Breast epithelium (tissue), 4 donors: ENCODE measurements around the gene CNNM2. TPM values are rescaled to one million over a fixed set of nuclear protein-coding genes. Genes with fewer than 3 reads are reported as not detected.

Source experiments
- DNase-seq, 2 donors: peaks; one replicate each; pipeline ENCODE4 v3.0.0-alpha.2; 2019; ENCODE audit warnings: low spot score in 2 of 2
- H3K27ac ChIP-seq, 2 donors: fragments of 200-600 bp; sonication (generic) in 1 of 2; one replicate each; pipeline ENCODE4 v1.5.1; 2016 to 2019; ENCODE audit warnings: mild to moderate bottlenecking in 1 of 2
- H3K27me3 ChIP-seq, 2 donors: fragments of 200-600 bp; sonication (generic) in 1 of 2; one replicate each; pipeline versions ENCODE4 v1.5.1 to v1.6.0; 2017 to 2019; ENCODE audit warnings: control low read depth in 1 of 2, mild to moderate bottlenecking in 1 of 2
- H3K36me3 ChIP-seq: fragments of 200-600 bp; one replicate; pipeline ENCODE4 v1.5.1; 2019
- H3K4me1 ChIP-seq, 2 donors: fragments of 200-600 bp; sonication (generic); one replicate each; pipeline ENCODE4 v1.5.1; 2016 to 2019; ENCODE audit warnings: control low read depth in 1 of 2
- H3K4me3 ChIP-seq, 3 donors: fragments of 200-600 bp; sonication (generic); 1 replicate in 2 of 3; 2 replicates in 1 of 3; pipeline ENCODE4 v1.5.1; 2016 to 2019; ENCODE audit warnings: mild to moderate bottlenecking in 3 of 3, moderate library complexity in 2 of 3
- H3K9me3 ChIP-seq, 2 donors: fragments of 200-600 bp; sonication (generic) in 1 of 2; one replicate each; pipeline ENCODE4 v1.5.1; 2016 to 2019; ENCODE audit warnings: control low read depth in 1 of 2
- POLR2A ChIP-seq: fragments of 450-650 bp; IDR thresholded peaks from one replicate; pipeline ENCODE4 v1.6.1; 2016; ENCODE audit warnings: antibody characterized with exemption, mild to moderate bottlenecking, moderate library complexity
- POLR2AphosphoS5 ChIP-seq, 3 donors: sonication (generic); formaldehyde crosslinking; IDR thresholded peaks; one replicate each; pipeline ENCODE4 v1.6.1; 2017; ENCODE audit warnings: antibody characterized with exemption in 3 of 3
- intact Hi-C: fragments of 100-400 bp; cut with DNase I; formaldehyde crosslinking; loops from one replicate; pipeline ENCODE4 v1.15.1; 2023; ENCODE audit warnings: low total_unique reads
- total RNA-seq, 3 donors: library from RNA; depleted of rRNA; stranded (reverse); fragments of >200 nt; gene quantifications; one replicate each; pipeline ENCODE4 v1.1.0, GENCODE V29; 2016
- TF ChIP-seq, protein P1 (sequence below), 3 donors: fragments of 450-650 bp; IDR thresholded peaks; one replicate each; pipeline ENCODE4 v1.5.1; 2016 to 2017; ENCODE audit warnings: antibody characterized with exemption in 3 of 3, mild to moderate bottlenecking in 3 of 3, moderate library complexity in 3 of 3

Gene CNNM2
- total RNA-seq, 3 donors from 2014 or later, result 6.4 to 7.2 (median 6.7) TPM

DNA sequence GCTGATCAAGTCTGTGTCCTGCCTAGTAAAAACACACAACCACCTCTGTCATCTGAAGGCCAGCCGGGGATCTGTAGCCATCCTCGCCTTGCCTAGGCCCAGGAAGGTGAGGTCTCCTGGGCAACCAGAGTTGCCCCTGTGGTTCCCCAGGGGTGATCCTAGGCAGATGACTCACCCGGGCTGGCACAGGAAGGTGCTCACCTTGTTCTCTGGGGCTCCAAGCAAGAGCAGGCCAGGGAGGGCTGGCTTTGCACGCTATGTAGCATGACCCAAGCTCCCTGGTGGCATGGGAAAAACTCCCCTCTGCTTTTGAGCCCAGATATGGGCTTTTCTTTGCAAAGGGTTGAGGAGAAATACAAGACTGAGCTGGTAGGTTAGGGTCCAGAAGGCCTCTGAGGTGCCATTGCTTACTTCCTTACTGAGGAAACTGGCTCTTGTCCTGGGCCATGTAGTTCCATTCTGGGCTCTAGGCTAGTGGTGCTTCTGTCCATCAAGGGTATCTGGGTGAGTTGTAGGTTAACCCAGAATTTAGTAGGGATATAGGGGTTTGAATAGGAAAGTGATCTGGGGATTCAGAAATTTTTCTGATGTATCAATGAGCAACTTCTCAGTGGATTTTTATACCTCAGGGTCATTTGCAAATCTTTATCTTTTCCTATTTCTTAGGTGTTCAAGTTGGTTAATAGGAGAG lies 162.9 kb downstream of the CNNM2 start:
- H3K4me1 ChIP-seq, result no peaks in the 10 kb centered on the region
- TF ChIP-seq, protein P1, sequence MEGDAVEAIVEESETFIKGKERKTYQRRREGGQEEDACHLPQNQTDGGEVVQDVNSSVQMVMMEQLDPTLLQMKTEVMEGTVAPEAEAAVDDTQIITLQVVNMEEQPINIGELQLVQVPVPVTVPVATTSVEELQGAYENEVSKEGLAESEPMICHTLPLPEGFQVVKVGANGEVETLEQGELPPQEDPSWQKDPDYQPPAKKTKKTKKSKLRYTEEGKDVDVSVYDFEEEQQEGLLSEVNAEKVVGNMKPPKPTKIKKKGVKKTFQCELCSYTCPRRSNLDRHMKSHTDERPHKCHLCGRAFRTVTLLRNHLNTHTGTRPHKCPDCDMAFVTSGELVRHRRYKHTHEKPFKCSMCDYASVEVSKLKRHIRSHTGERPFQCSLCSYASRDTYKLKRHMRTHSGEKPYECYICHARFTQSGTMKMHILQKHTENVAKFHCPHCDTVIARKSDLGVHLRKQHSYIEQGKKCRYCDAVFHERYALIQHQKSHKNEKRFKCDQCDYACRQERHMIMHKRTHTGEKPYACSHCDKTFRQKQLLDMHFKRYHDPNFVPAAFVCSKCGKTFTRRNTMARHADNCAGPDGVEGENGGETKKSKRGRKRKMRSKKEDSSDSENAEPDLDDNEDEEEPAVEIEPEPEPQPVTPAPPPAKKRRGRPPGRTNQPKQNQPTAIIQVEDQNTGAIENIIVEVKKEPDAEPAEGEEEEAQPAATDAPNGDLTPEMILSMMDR (IDR thresholded peaks at IDR 0.05), result no peak
- no peak for TF ChIP-seq POLR2AphosphoS5 (IDR thresholded peaks at IDR 0.05)
- TF ChIP-seq POLR2A, result no peak
- H3K9me3 ChIP-seq, result no peaks in the 10 kb centered on the region
- H3K27me3 ChIP-seq, result no peaks in the 10 kb centered on the region
- no peaks in the 10 kb centered on the region for H3K36me3 ChIP-seq
- H3K27ac ChIP-seq, result no peak overlapping the region
- intact Hi-C loops, result no loop called here
- DNase-seq, result no peak
- no peak overlapping the region for H3K4me3 ChIP-seq

DNA sequence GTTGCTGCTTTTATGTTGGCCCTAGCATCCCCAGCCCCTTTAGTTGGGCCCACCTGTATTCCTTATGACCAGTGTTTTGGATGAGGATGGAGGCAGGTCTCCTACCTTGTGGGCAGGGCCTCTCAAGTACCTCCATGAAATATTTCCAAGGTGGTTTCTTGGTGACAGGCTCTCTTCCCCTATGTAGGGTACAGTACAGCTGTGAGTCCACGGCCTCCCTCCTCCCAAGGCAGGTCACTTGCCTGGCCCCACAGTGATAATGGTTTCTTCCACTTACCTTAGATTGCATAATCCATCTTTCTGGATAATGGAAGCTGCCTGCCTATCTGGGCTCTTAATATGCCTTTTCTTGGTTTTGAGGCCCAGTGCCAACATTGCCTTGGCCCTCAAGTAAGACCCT lies 164.6 kb downstream of the CNNM2 start:
- no peaks in the 10 kb centered on the region for H3K36me3 ChIP-seq
- no peaks in the 10 kb centered on the region for H3K9me3 ChIP-seq
- H3K27ac ChIP-seq, result no peak overlapping the region

DNA sequence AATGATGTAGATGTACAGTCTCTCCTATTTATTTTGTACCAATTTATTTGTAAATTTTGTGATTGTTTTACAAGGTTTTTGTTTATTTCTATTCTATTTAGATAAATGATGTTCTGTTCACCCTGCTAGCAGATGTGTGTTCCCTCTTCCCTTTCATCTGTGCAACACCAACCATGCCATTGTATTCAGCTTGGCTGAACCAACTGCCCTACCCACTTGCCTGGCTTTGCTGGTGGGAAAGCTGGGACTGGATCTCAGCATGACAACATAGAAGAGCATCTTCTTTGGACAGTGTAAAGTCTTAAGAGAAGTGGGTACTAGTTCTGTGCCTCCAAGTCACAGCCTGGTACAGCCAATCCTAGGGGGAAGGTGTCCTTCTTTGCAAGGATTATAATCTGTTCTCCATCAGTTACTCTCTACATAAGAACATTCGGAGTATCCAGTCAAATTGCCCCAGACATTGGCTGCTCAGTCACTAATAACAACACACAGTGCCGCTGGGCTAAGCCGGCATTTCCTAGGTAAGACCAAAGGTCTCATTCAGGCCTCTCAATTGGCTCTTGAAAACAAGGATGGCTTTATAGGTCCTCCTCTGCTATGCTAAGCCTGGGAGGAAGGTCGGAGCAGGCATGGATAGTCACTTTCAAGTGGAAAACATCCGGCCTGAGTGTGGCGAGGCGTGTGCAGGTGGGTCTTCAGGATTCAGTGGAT lies 165.3 kb downstream of the CNNM2 start:
- H3K36me3 ChIP-seq, result no peaks in the 10 kb centered on the region
- no peaks in the 10 kb centered on the region for H3K9me3 ChIP-seq

More for the DNA sequence above, 164.6 kb downstream of the CNNM2 start:
- Histone ChIP-seq H3K4me3 (no peak overlapping the region), H3K27me3 (no peaks in the 10 kb centered on the region), H3K4me1 (no peaks in the 10 kb centered on the region)
- DNase-seq, result no peak
- intact Hi-C loops, result no loop called here
- TF ChIP-seq POLR2AphosphoS5 (IDR thresholded peaks at IDR 0.05) (no peak), POLR2A (no peak)

DNA sequence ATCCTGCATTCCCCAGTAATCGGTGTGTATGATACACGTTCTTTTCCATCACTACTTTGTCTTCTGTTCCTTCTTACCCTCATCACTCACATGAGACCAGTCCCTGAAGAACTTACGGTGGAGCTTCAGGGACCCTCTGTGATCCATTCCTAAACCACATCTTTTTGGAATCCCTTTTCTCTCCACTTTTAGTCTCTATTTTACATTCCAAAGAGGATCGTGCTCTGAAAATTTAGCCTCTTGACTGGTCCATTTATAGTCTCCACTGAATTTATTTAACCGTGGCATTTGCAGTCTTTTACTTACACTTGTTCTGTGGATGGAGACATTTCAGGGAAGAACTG lies 165.9 kb downstream of the CNNM2 start:
- intact Hi-C loops, result no loop called here
- Histone ChIP-seq H3K27ac (no peak overlapping the region), H3K36me3 (peaks cover 3% of the 10 kb centered on the region)

More for the DNA sequence above, 165.3 kb downstream of the CNNM2 start:
- Histone ChIP-seq H3K4me3 (no peak overlapping the region), H3K27me3 (no peaks in the 10 kb centered on the region), H3K27ac (no peak overlapping the region), H3K4me1 (no peaks in the 10 kb centered on the region)
- TF ChIP-seq POLR2A (no peak), POLR2AphosphoS5 (IDR thresholded peaks at IDR 0.05) (no peak)
- TF ChIP-seq, protein P1 (IDR thresholded peaks at IDR 0.05), result no peak
- intact Hi-C loops, result no loop called here
- DNase-seq, result no peak

DNA sequence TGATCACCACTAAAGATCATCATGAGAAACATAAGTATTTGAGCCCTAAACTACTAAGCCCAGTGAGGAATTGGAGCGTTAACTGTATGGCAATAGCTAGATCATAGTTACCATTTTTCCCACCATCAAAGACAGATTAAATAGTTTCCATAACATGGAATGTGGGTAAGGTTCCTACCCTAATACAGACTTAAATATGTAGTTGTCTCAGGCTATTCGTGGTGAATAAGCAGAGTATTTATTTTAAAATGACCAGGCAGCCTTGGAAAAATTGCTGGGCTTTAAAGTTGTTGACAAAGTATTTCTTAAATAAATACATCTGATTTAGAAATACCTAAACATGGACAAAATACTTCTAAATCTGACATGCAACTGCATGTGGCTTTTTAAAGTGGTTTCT lies 168.2 kb downstream of the CNNM2 start:
- no peak for DNase-seq
- peaks cover 3% of the 10 kb centered on the region for H3K36me3 ChIP-seq
- intact Hi-C loops, result no loop called here
- no peak overlapping the region for H3K4me3 ChIP-seq
- no peaks in the 10 kb centered on the region for H3K27me3 ChIP-seq
- no peaks in the 10 kb centered on the region for H3K9me3 ChIP-seq
- TF ChIP-seq POLR2AphosphoS5 (IDR thresholded peaks at IDR 0.05), result no peak
- TF ChIP-seq, protein P1 (IDR thresholded peaks at IDR 0.05), result no peak
- TF ChIP-seq POLR2A, result no peak
- H3K4me1 ChIP-seq, result no peaks in the 10 kb centered on the region
- H3K27ac ChIP-seq, result no peak overlapping the region

More for the DNA sequence above, 165.9 kb downstream of the CNNM2 start:
- Histone ChIP-seq H3K27me3 (no peaks in the 10 kb centered on the region), H3K4me1 (no peaks in the 10 kb centered on the region), H3K9me3 (no peaks in the 10 kb centered on the region), H3K4me3 (no peak overlapping the region)
- no peak for DNase-seq
- TF ChIP-seq POLR2AphosphoS5 (IDR thresholded peaks at IDR 0.05) (no peak), POLR2A (no peak)
- TF ChIP-seq, protein P1 (IDR thresholded peaks at IDR 0.05), result no peak
